H9 (cell line): Measurements from ENCODE around the gene TBC1D4. TPM values are rescaled to one million over a fixed set of nuclear protein-coding genes. Genes with fewer than 3 reads are reported as not detected.

ENCODE experiments used
- DNase-seq: peaks from one replicate; pipeline ENCODE4 v3.0.0-alpha.2; 2017
- H2AFZ ChIP-seq: one replicate; pipeline ENCODE4 v1.6.1; 2013; ENCODE audit warnings: mild to moderate bottlenecking, low read length, control low read depth, moderate library complexity
- H2AK5ac ChIP-seq: 2 replicates; pipeline ENCODE4 v1.6.1; 2013; ENCODE audit warnings: low read length, control low read depth, mixed read lengths; ENCODE audit not compliant: insufficient read length
- H2BK120ac ChIP-seq: one replicate; pipeline ENCODE4 v1.6.1; 2013; ENCODE audit warnings: low read depth, mild to moderate bottlenecking, low read length, control low read depth, inconsistent platforms; ENCODE audit not compliant: poor library complexity, severe bottlenecking
- H2BK12ac ChIP-seq: 2 replicates; pipeline ENCODE4 v1.6.1; 2013; ENCODE audit warnings: low read length, control low read depth, mixed read lengths, low read depth; ENCODE audit not compliant: insufficient read length
- H2BK15ac ChIP-seq: 2 replicates; pipeline ENCODE4 v1.6.1; 2013; ENCODE audit warnings: low read depth, low read length, control low read depth
- H2BK20ac ChIP-seq: one replicate; pipeline ENCODE4 v1.6.1; 2013; ENCODE audit warnings: low read depth, mild to moderate bottlenecking, low read length, control low read depth, inconsistent platforms; ENCODE audit not compliant: poor library complexity, severe bottlenecking
- H2BK5ac ChIP-seq: 2 replicates; pipeline ENCODE4 v1.6.1; 2013; ENCODE audit warnings: low read length, control low read depth, mixed read lengths; ENCODE audit not compliant: insufficient read length
- H3K14ac ChIP-seq: 2 replicates; pipeline ENCODE4 v1.6.1; 2013; ENCODE audit warnings: low read length, control low read depth; ENCODE audit not compliant: insufficient read depth
- H3K18ac ChIP-seq: 2 replicates; pipeline ENCODE4 v1.6.1; 2013; ENCODE audit warnings: low read depth, mild to moderate bottlenecking, mixed read lengths, low read length, control low read depth; ENCODE audit not compliant: insufficient read length
- H3K23ac ChIP-seq: 2 replicates; pipeline ENCODE4 v1.6.1; 2013; ENCODE audit warnings: low read length, control low read depth, mixed read lengths, low read depth; ENCODE audit not compliant: insufficient read length
- H3K23me2 ChIP-seq: 2 replicates; pipeline ENCODE4 v1.6.1; 2013; ENCODE audit warnings: low read depth, mild to moderate bottlenecking, mixed read lengths, low read length, control low read depth; ENCODE audit not compliant: insufficient read length, poor library complexity, severe bottlenecking
- H3K27ac ChIP-seq: 2 replicates; pipeline ENCODE4 v1.5.1; 2013; ENCODE audit warnings: low read length, control low read depth, mixed read lengths, low read depth; ENCODE audit not compliant: insufficient read length
- H3K27me3 ChIP-seq: 2 replicates; pipeline ENCODE4 v1.6.1; 2013; ENCODE audit warnings: low read length, control low read depth, inconsistent platforms; ENCODE audit not compliant: insufficient read depth
- H3K4ac ChIP-seq: 2 replicates; pipeline ENCODE4 v1.6.1; 2013; ENCODE audit warnings: low read depth, mild to moderate bottlenecking, control low read depth, inconsistent platforms, low read length, moderate library complexity
- H3K4me1 ChIP-seq: 2 replicates; pipeline ENCODE4 v1.6.1; 2013; ENCODE audit warnings: low read length, control low read depth, inconsistent platforms; ENCODE audit not compliant: insufficient read depth
- H3K4me2 ChIP-seq: 2 replicates; pipeline ENCODE4 v1.6.1; 2013; ENCODE audit warnings: low read length, control low read depth, mixed read lengths; ENCODE audit not compliant: insufficient read length, insufficient read depth
- H3K56ac ChIP-seq: 2 replicates; pipeline ENCODE4 v1.6.1; 2013; ENCODE audit warnings: low read depth, mild to moderate bottlenecking, mixed read lengths, low read length, control low read depth; ENCODE audit not compliant: insufficient read length
- H3K79me1 ChIP-seq: 2 replicates; pipeline ENCODE4 v1.6.1; 2013; ENCODE audit warnings: low read depth, mild to moderate bottlenecking, moderate library complexity, low read length, control low read depth, inconsistent platforms; ENCODE audit not compliant: insufficient read depth, poor library complexity, severe bottlenecking
- H3K79me2 ChIP-seq: 2 replicates; pipeline ENCODE4 v1.6.1; 2013; ENCODE audit warnings: low read length, control low read depth, inconsistent platforms; ENCODE audit not compliant: insufficient read depth
- H3K9ac ChIP-seq: 2 replicates; pipeline ENCODE4 v1.6.1; 2013; ENCODE audit warnings: low read length, control low read depth, mixed read lengths; ENCODE audit not compliant: insufficient read length; ENCODE audit errors: extremely low read depth
- H3K9me3 ChIP-seq: one replicate; pipeline ENCODE4 v1.6.1; 2013; ENCODE audit warnings: low read depth, low read length, inconsistent platforms; ENCODE audit not compliant: control insufficient read depth
- H3T11ph ChIP-seq: one replicate; pipeline ENCODE4 v1.6.1; 2013; ENCODE audit warnings: mild to moderate bottlenecking, low read length, control low read depth, inconsistent platforms
- H4K20me1 ChIP-seq: one replicate; pipeline ENCODE4 v1.6.1; 2013; ENCODE audit not compliant: control insufficient read depth, insufficient read length, insufficient read depth
- H4K5ac ChIP-seq: 2 replicates; pipeline ENCODE4 v1.6.1; 2013; ENCODE audit warnings: low read depth, mild to moderate bottlenecking, mixed read lengths, low read length, control low read depth; ENCODE audit not compliant: insufficient read length
- H4K8ac ChIP-seq: replicated peaks from 2 replicates; pipeline ENCODE4 v1.6.1; 2013; ENCODE audit warnings: low read length, control low read depth, mixed read lengths, low read depth; ENCODE audit not compliant: insufficient read length
- H4K91ac ChIP-seq: 2 replicates; pipeline ENCODE4 v1.6.1; 2013; ENCODE audit warnings: low read depth, mild to moderate bottlenecking, moderate library complexity, mixed read lengths, low read length, control low read depth; ENCODE audit not compliant: insufficient read length
- H3K27ac Mint-ChIP-seq, 3 experiments: 2 replicates in 2 of 3; 3 replicates in 1 of 3; pipeline ENCODE4 v1.8.0; 2020 to 2021; ENCODE audit warnings: mixed read lengths in 3 of 3, mild to moderate bottlenecking in 1 of 3, moderate library complexity in 1 of 3
- H3K27me3 Mint-ChIP-seq: 2 replicates; pipeline ENCODE4 v1.8.0; 2021; ENCODE audit warnings: low read depth, mild to moderate bottlenecking, moderate library complexity, mixed read lengths
- H3K36me3 Mint-ChIP-seq, 3 experiments: 2 replicates in 2 of 3; 3 replicates in 1 of 3; pipeline ENCODE4 v1.8.0; 2020 to 2021; ENCODE audit warnings: low read depth in 3 of 3, mixed read lengths in 3 of 3; ENCODE audit not compliant: insufficient read depth in 1 of 3
- H3K4me1 Mint-ChIP-seq, 2 experiments: 2 replicates each; pipeline ENCODE4 v1.8.0; 2020; ENCODE audit warnings: mixed read lengths in 2 of 2
- H3K4me3 Mint-ChIP-seq, 2 experiments: 2 replicates in 1 of 2; 3 replicates in 1 of 2; pipeline ENCODE4 v1.8.0; 2020 to 2021; ENCODE audit warnings: mild to moderate bottlenecking in 2 of 2, mixed read lengths in 2 of 2, moderate library complexity in 1 of 2
- H3K9me3 Mint-ChIP-seq, 2 experiments: 2 replicates in 1 of 2; 3 replicates in 1 of 2; pipeline ENCODE4 v1.8.0; 2020; ENCODE audit warnings: mild to moderate bottlenecking in 2 of 2, mixed read lengths in 2 of 2, moderate library complexity in 1 of 2
- WGBS: extraction: QIAGEN DNeasy Blood & Tissue Kit; methylation state at CpG from one replicate; pipeline ENCODE4 v1.1.7; 2013; ENCODE audit warnings: missing lambda C conversion rate, low lambda C conversion rate, mixed read lengths; ENCODE audit not compliant: insufficient read length; ENCODE audit errors: extremely low coverage; 5-methylcytosine and 5-hydroxymethylcytosine counted together
- total RNA-seq: library from RNA; stranded (reverse); gene quantifications from 2 replicates; pipeline ENCODE4 v1.2.1, GENCODE V29; 2021
- TF ChIP-seq, protein P1 (sequence below): fragments of 200-600 bp; sonication (generic); conservative IDR thresholded peaks from 3 replicates; pipeline ENCODE4 v1.8.0; 2021; ENCODE audit warnings: antibody characterized with exemption, mild to moderate bottlenecking

The TBC1D4 gene
- total RNA-seq, 1 experiment from 2014 or later, result 10.5 TPM

DNA sequence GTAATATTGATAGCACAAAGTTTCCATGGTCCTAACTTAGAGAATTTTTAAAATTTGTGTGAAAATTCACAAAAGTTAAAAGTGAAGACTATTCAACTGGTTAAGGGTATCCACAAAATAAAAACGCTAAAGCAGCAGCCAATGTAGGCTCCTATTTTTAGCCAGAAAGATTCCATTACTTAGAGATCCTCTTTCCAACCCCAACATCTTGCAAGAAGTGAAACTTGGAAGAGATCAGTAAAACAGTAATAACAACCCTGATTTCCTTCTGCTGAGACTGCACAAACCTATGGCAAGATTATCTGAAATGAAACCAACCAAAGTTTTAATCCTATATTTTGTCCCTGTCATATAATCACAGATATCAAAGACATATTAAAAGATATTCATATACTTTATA is 8.5 kb downstream of the TBC1D4 start:
- Histone ChIP-seq H3K79me2 (no peaks in the 10 kb centered on the region; the same call in 1 of the 2 replicates), H4K91ac (no peak overlapping the region), H3K27me3 (no peaks in the 10 kb centered on the region), H3K56ac (no peak overlapping the region), H3K79me1 (no peaks in the 10 kb centered on the region), H3K23me2 (no peaks in the 10 kb centered on the region), H3K4me2 (no peak overlapping the region), H3K27ac (no peak overlapping the region), H2BK15ac (no peak overlapping the region), H3K9ac (no peak overlapping the region), H3K14ac (no peak overlapping the region), H3K18ac (no peak overlapping the region), H3K4me1 (no peaks in the 10 kb centered on the region), H2AFZ (no peak overlapping the region), H2BK120ac (no peak overlapping the region), H3K23ac (no peak overlapping the region), H3K9me3 (no peaks in the 10 kb centered on the region), H4K20me1 (no peaks in the 10 kb centered on the region), H3T11ph (no peak overlapping the region), H2BK5ac (no peak overlapping the region), H3K4ac (no peak overlapping the region), H2AK5ac (no peak overlapping the region), H4K5ac (no peak overlapping the region), H2BK12ac (no peak overlapping the region), H2BK20ac (no peak overlapping the region), H4K8ac (no peak overlapping the region)
- no CpG with 5 or more reads among the region's 1 CpG for WGBS
- DNase-seq, result no peak
- H3K9me3 Mint-ChIP-seq, result no peaks in the 10 kb centered on the region
- peaks cover 0 to 3% (median 0%) of the 10 kb centered on the region in 3 experiments; a peak in 2 of 7 replicates for H3K36me3 Mint-ChIP-seq
- peaks cover 20 to 25% of the 10 kb centered on the region in 2 experiments for H3K4me1 Mint-ChIP-seq
- H3K4me3 Mint-ChIP-seq, result no peak overlapping the region
- H3K27me3 Mint-ChIP-seq, result no peaks in the 10 kb centered on the region
- TF ChIP-seq, protein P1, sequence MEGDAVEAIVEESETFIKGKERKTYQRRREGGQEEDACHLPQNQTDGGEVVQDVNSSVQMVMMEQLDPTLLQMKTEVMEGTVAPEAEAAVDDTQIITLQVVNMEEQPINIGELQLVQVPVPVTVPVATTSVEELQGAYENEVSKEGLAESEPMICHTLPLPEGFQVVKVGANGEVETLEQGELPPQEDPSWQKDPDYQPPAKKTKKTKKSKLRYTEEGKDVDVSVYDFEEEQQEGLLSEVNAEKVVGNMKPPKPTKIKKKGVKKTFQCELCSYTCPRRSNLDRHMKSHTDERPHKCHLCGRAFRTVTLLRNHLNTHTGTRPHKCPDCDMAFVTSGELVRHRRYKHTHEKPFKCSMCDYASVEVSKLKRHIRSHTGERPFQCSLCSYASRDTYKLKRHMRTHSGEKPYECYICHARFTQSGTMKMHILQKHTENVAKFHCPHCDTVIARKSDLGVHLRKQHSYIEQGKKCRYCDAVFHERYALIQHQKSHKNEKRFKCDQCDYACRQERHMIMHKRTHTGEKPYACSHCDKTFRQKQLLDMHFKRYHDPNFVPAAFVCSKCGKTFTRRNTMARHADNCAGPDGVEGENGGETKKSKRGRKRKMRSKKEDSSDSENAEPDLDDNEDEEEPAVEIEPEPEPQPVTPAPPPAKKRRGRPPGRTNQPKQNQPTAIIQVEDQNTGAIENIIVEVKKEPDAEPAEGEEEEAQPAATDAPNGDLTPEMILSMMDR, result no peak
- H3K27ac Mint-ChIP-seq, result no peak overlapping the region
